Measurements from ENCODE around the gene GTF2IRD1. TPM values are rescaled to one million over a fixed set of nuclear protein-coding genes. Genes with fewer than 3 reads are reported as not detected.
"Not testable (repeated sequence)": the region's sequence is repeated elsewhere in the genome, so short reads cannot be mapped to it uniquely, and the experiment has no call there.

Gene GTF2IRD1
- total and polyA plus RNA-seq, 9 donors, result 12.5 to 44.3 (median 40.7) TPM

DNA sequence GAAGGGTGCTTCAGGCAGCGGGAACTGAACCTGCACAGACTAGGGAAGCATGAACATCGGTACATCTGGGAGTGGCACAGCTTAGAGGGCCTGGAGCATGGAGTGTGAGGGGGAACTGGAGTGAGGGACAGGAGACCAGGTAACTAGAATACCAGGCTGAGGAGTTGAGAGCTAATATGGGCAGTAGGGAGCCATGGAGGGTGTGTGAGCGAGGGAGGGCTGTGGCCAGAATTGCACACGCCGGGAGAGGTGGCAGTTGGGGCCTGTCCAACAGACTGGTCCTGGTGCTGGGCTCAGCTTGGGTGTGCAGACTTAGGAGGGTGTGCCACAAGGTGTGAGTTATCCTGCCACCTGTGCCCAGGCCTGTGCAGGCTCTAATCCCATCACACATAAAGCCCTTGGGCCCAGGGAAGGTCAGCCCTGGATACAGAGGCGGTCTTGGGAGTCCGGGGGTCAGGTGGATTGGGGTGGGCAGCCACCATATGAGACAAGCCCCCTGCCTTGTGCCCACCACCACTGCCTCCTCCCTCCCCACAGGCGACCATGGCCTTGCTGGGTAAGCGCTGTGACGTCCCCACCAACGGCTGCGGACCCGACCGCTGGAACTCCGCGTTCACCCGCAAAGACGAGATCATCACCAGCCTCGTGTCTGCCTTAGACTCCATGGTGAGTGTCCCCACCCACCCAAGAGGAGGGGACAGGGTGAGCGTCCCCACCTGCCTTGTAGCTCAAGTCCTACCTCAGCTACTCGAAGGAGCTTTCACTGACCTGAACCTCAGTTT lies 54.0 kb downstream of the GTF2IRD1 start:
- Histone ChIP-seq H3K27ac (ENCODE audit: low read length) (no peak overlapping the region), H3K9me3 (replicated peaks; ENCODE audit: control insufficient read depth, low read depth, low read length) (no peaks in the 10 kb centered on the region), H3K4me1 (ENCODE audit: control insufficient read depth, insufficient read depth, low read length) (peaks cover 29% of the 10 kb centered on the region), H3K4me3 (ENCODE audit: low read length) (no peak overlapping the region), H3K27me3 (ENCODE audit: control insufficient read depth, insufficient read depth, low read length) (no peaks in the 10 kb centered on the region), H3K36me3 (ENCODE audit: control insufficient read depth, insufficient read depth, low read length) (peaks cover 27% of the 10 kb centered on the region)
- DNase-seq, result no peak
- 84% methylated on average over 16 of the region's 21 CpGs for WGBS (ENCODE audit: insufficient coverage)

DNA sequence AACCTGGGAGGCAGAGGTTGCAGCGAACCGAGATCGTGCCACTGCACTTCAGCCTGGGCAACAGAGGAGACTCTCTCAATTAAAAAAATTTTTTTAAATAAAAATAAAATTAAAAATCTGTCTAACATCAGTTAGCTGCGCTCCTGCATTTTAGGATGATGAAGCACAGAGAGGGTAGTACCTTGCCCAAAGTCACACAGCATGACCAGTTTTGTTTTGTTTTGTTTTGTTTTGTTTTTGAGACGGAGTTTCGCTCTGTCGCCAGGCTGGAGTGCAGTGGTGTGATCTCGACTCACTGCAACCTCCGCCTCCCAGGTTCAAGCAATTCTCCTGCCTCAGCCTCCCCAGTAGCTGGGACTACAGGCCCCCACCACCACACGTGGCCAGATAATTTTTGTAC lies 55.7 kb downstream of the GTF2IRD1 start:
- 86% methylated on average over 2 of the region's 10 CpGs for WGBS (ENCODE audit: insufficient coverage)
- not testable (repeated sequence) for H3K4me3 ChIP-seq (ENCODE audit: low read length); H3K9me3 ChIP-seq (replicated peaks; ENCODE audit: control insufficient read depth, low read depth, low read length); H3K27me3 ChIP-seq (ENCODE audit: control insufficient read depth, insufficient read depth, low read length); DNase-seq; H3K27ac ChIP-seq (ENCODE audit: low read length)
- peaks cover 35% of the 10 kb centered on the region for H3K36me3 ChIP-seq (ENCODE audit: control insufficient read depth, insufficient read depth, low read length)
- H3K4me1 ChIP-seq (ENCODE audit: control insufficient read depth, insufficient read depth, low read length), result peaks cover 36% of the 10 kb centered on the region

DNA sequence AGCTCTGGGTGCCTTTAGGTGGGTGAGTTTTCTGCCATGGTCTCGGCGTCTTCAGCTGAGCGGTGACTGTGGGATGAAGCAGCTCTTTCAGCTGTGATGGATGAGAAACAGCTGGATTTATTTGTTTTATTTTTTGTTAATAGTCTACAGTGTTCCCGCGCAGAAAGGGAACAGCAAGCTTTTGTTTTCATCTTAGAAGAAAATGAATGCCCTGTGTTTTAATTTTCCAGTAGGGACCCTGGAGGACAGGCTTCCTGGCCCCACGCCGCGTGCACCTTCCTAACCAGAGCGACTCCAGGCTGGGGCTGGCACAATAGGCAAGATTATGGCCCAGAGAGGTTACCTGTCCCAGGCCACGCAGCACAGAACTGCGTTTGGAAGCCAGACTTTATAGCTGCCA lies 57.6 kb downstream of the GTF2IRD1 start:
- 84% methylated on average over 4 of the region's 11 CpGs for whole genome bisulfite sequencing (ENCODE audit: insufficient coverage)
- no peaks in the 10 kb centered on the region for H3K9me3 ChIP-seq (replicated peaks; ENCODE audit: control insufficient read depth, low read depth, low read length)
- DNase-seq, result no peak
- H3K27me3 ChIP-seq (ENCODE audit: control insufficient read depth, insufficient read depth, low read length), result no peaks in the 10 kb centered on the region
- no peak overlapping the region for H3K4me3 ChIP-seq (ENCODE audit: low read length)
- H3K4me1 ChIP-seq (ENCODE audit: control insufficient read depth, insufficient read depth, low read length), result peaks cover 37% of the 10 kb centered on the region
- H3K27ac ChIP-seq (ENCODE audit: low read length), result no peak overlapping the region
- H3K36me3 ChIP-seq (ENCODE audit: control insufficient read depth, insufficient read depth, low read length), result peaks cover 50% of the 10 kb centered on the region

DNA sequence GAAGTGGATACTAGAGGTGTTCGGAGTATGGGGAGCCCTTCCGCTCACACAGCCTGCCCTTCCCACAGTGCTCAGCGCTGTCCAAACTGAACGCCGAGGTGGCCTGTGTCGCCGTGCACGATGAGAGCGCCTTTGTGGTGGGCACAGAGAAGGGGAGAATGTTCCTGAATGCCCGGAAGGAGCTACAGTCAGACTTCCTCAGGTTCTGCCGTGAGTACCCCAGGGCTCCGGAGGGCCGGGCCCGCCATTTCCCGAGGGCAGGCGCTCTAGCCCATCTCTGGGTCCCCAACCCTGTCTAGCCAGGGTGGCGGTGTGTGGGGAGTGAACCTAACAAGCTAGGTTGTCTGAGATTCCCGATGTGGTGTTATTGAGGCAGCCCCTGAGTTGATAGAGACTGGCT lies 59.1 kb downstream of the GTF2IRD1 start:
- WGBS (ENCODE audit: insufficient coverage), result 90% methylated on average over 14 of the region's 18 CpGs
- Histone ChIP-seq H3K27me3 (ENCODE audit: control insufficient read depth, insufficient read depth, low read length) (no peaks in the 10 kb centered on the region), H3K9me3 (replicated peaks; ENCODE audit: control insufficient read depth, low read depth, low read length) (no peaks in the 10 kb centered on the region), H3K4me1 (ENCODE audit: control insufficient read depth, insufficient read depth, low read length) (peaks cover 31% of the 10 kb centered on the region), H3K4me3 (ENCODE audit: low read length) (no peak overlapping the region), H3K27ac (ENCODE audit: low read length) (no peak overlapping the region), H3K36me3 (ENCODE audit: control insufficient read depth, insufficient read depth, low read length) (peaks cover 57% of the 10 kb centered on the region)
- DNase-seq, result no peak

DNA sequence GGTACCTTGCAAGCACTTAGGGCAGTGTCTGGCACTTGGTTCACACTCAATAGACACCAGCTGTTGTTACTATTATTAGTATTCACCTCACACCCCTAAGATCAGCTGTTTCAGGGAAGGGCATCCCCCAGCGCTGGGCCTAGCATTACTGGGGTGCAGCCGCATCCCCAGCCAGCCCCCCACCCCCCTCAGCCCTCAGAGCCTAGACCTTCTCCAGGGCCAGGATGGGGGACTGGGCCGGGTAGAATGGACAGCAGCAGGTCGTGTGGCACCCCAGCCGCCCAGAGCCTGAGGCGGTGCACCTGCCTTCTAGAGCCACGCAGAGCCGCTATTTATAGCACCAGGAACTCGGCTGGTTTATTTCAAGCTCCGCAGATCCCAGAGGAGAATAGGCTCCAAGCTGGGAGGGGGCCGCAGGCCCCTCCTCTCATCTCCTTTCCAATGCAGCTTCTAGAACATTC lies 60.5 kb downstream of the GTF2IRD1 start:
- Histone ChIP-seq H3K9me3 (replicated peaks; ENCODE audit: control insufficient read depth, low read depth, low read length) (no peaks in the 10 kb centered on the region), H3K27me3 (ENCODE audit: control insufficient read depth, insufficient read depth, low read length) (no peaks in the 10 kb centered on the region), H3K4me1 (ENCODE audit: control insufficient read depth, insufficient read depth, low read length) (peaks cover 31% of the 10 kb centered on the region), H3K36me3 (ENCODE audit: control insufficient read depth, insufficient read depth, low read length) (peaks cover 62% of the 10 kb centered on the region), H3K4me3 (ENCODE audit: low read length) (no peak overlapping the region), H3K27ac (ENCODE audit: low read length) (peak overlapping the region; percentile 88)
- DNase-seq, result peak; percentile 67
- WGBS (ENCODE audit: insufficient coverage), result 68% methylated on average over 11 of the region's 11 CpGs

DNA sequence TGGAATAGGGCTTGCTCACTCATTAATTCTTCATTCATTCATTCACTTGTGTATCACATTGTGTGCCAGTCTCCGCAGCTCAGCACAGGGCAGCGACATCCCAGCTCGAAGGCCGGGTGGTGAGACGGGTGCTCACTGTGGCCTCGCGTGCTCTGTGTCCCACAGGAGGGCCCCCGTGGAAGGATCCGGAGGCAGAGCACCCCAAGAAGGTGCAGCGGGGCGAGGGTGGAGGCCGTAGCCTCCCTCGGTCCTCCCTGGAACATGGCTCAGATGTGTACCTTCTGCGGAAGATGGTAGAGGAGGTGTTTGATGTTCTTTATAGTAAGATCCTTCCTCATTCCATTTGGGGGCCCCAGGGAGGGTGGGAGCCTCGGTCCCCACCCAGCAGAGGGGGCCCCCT lies 61.6 kb downstream of the GTF2IRD1 start:
- Histone ChIP-seq H3K36me3 (ENCODE audit: control insufficient read depth, insufficient read depth, low read length) (peaks cover 71% of the 10 kb centered on the region), H3K27me3 (ENCODE audit: control insufficient read depth, insufficient read depth, low read length) (no peaks in the 10 kb centered on the region), H3K9me3 (replicated peaks; ENCODE audit: control insufficient read depth, low read depth, low read length) (peaks cover 9% of the 10 kb centered on the region), H3K4me1 (ENCODE audit: control insufficient read depth, insufficient read depth, low read length) (peaks cover 31% of the 10 kb centered on the region), H3K27ac (ENCODE audit: low read length) (peak overlapping the region; percentile 88), H3K4me3 (ENCODE audit: low read length) (no peak overlapping the region)
- no peak for DNase-seq
- WGBS (ENCODE audit: insufficient coverage), result 94% methylated on average over 10 of the region's 15 CpGs

DNA sequence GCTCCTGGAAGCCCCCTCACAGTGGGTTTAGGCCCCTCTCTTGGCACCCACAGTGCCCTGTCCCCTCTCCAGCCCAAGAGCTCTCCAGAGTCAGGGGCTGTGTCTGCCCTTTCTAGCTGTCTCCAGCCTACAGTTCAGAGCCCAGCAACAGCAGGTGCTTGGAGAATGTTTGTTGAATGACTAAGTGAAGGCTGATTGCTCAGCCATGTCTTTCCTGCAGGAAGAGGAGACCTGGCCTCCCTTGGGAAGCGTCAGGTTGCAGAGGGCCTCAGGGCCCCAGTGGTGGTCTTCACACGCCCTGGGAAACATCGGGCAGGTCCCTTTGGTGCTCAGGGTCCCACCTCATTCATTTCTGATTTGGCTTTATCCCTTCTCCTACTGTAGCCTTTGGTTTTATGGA lies 62.5 kb downstream of the GTF2IRD1 start:
- no peak overlapping the region for H3K4me3 ChIP-seq (ENCODE audit: low read length)
- no peaks in the 10 kb centered on the region for H3K27me3 ChIP-seq (ENCODE audit: control insufficient read depth, insufficient read depth, low read length)
- whole genome bisulfite sequencing (ENCODE audit: insufficient coverage), result 92% methylated on average over 2 of the region's 3 CpGs
- H3K9me3 ChIP-seq (replicated peaks; ENCODE audit: control insufficient read depth, low read depth, low read length), result peaks cover 12% of the 10 kb centered on the region
- no peak overlapping the region for H3K27ac ChIP-seq (ENCODE audit: low read length)
- H3K36me3 ChIP-seq (ENCODE audit: control insufficient read depth, insufficient read depth, low read length), result peaks cover 76% of the 10 kb centered on the region
- no peak for DNase-seq
- peaks cover 27% of the 10 kb centered on the region for H3K4me1 ChIP-seq (ENCODE audit: control insufficient read depth, insufficient read depth, low read length)

DNA sequence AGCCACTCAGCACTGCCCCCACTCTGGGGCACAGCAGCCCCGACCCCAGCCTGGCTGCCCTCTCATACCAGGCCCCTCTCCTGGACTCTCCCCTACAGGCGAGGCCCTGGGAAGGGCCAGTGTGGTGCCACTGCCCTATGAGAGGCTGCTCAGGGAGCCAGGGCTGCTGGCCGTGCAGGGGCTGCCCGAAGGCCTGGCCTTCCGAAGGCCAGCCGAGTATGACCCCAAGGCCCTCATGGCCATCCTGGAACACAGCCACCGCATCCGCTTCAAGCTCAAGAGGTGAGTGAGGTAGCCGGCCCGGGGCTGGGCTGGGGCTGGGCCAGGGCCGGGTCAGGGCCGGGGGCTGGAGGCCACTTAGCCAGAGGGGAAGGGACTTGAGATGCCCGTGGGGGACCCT lies 64.3 kb downstream of the GTF2IRD1 start:
- Histone ChIP-seq H3K36me3 (ENCODE audit: control insufficient read depth, insufficient read depth, low read length) (peaks cover 77% of the 10 kb centered on the region), H3K9me3 (replicated peaks; ENCODE audit: control insufficient read depth, low read depth, low read length) (peaks cover 14% of the 10 kb centered on the region), H3K27ac (ENCODE audit: low read length) (no peak overlapping the region), H3K4me3 (ENCODE audit: low read length) (no peak overlapping the region), H3K4me1 (ENCODE audit: control insufficient read depth, insufficient read depth, low read length) (peaks cover 27% of the 10 kb centered on the region), H3K27me3 (ENCODE audit: control insufficient read depth, insufficient read depth, low read length) (no peaks in the 10 kb centered on the region)
- WGBS (ENCODE audit: insufficient coverage), result 91% methylated on average over 9 of the region's 13 CpGs
- DNase-seq, result no peak

DNA sequence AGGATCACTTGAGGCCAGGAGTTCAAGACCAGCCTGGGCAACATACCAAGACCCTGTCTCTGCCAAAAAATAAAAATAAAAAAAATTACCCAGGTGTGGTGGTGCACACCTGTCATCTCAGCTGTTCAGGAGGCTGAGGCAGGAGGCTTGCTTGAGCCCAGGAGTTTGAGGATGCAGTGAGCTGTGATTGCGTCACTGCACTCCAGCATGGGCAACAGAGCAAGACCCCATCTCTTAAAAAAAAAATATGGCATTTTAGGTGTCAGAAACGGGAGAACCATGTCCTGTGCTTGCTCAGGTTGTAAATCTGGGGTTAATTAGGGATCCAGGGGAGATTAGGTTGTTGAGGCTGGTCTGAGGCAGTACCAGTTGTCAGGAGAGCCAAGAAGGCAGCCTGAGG lies 64.9 kb downstream of the GTF2IRD1 start:
- peaks cover 14% of the 10 kb centered on the region for H3K9me3 ChIP-seq (replicated peaks; ENCODE audit: control insufficient read depth, low read depth, low read length)
- peaks cover 25% of the 10 kb centered on the region for H3K4me1 ChIP-seq (ENCODE audit: control insufficient read depth, insufficient read depth, low read length)
- H3K4me3 ChIP-seq (ENCODE audit: low read length), result no peak overlapping the region
- H3K27me3 ChIP-seq (ENCODE audit: control insufficient read depth, insufficient read depth, low read length), result no peaks in the 10 kb centered on the region
- H3K36me3 ChIP-seq (ENCODE audit: control insufficient read depth, insufficient read depth, low read length), result peaks cover 76% of the 10 kb centered on the region
- H3K27ac ChIP-seq (ENCODE audit: low read length), result no peak overlapping the region
- WGBS (ENCODE audit: insufficient coverage), result 83% methylated on average over 2 of the region's 2 CpGs
- no peak for DNase-seq

DNA sequence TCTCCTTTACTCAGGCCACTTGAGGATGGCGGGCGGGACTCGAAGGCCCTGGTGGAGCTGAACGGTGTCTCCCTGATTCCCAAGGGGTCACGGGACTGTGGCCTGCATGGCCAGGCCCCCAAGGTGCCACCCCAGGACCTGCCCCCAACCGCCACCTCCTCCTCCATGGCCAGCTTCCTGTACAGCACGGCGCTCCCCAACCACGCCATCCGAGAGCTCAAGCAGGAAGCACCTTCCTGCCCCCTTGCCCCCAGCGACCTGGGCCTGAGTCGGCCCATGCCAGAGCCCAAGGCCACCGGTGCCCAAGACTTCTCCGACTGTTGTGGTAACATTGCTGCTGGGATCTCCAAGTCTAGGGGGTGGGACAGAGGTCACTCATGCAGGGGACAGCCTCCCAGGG lies 65.7 kb downstream of the GTF2IRD1 start:
- no peak for DNase-seq
- Histone ChIP-seq H3K4me1 (ENCODE audit: control insufficient read depth, insufficient read depth, low read length) (peaks cover 19% of the 10 kb centered on the region), H3K4me3 (ENCODE audit: low read length) (no peak overlapping the region), H3K9me3 (replicated peaks; ENCODE audit: control insufficient read depth, low read depth, low read length) (peaks cover 14% of the 10 kb centered on the region), H3K27me3 (ENCODE audit: control insufficient read depth, insufficient read depth, low read length) (no peaks in the 10 kb centered on the region), H3K36me3 (ENCODE audit: control insufficient read depth, insufficient read depth, low read length) (peaks cover 77% of the 10 kb centered on the region), H3K27ac (ENCODE audit: low read length) (no peak overlapping the region)
- WGBS (ENCODE audit: insufficient coverage), result 93% methylated on average over 14 of the region's 14 CpGs

Data from muscle of leg (tissue), 11 donors.